ENCODE data around the gene MAGI1. TPM values are rescaled to one million over a fixed set of nuclear protein-coding genes. Genes with fewer than 3 reads are reported as not detected.

The MAGI1 gene
- total RNA-seq, 1 experiment from 2014 or later: 58.2 TPM

DNA sequence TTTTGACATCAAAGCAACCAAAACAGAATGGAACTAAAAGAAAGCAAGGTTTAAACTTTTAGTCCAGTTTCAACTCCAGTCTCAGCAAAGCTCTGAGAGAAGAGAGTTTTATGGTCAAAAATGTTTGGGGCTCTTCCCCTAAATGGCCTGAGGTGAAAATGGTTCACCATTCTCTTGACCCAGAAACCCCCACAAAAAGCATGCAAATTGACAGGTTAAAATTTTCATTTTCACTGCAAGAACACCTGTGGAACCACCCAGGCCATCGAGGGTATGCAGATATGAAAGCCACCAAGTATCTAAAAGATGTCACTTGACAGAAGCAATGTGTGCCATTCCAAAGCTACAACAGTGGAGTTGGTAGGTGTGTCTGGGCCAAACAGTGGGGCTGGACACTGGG lies 195.0 kb downstream of the MAGI1 start:
- CTCF ChIA-PET: no interaction called here
- H3K9me3 Mint-ChIP-seq: peaks cover 9% of the 10 kb centered on the region
- H3K4me3 Mint-ChIP-seq: no peak overlapping the region

More for the DNA sequence above, 195.0 kb downstream of the MAGI1 start:
- Mint-ChIP-seq H3K27me3 (ENCODE audit: low read depth) (no peaks in the 10 kb centered on the region), H3K36me3 (no peaks in the 10 kb centered on the region), H3K27ac (no peak overlapping the region), H3K4me1 (0 out of 2 replicates have a peak, but pooled peaks cover 5% of the 10 kb centered on the region)
- ATAC-seq (no peak), DNase-seq (ENCODE audit: low spot score) (no peak)
- TF ChIP-seq, protein P1, sequence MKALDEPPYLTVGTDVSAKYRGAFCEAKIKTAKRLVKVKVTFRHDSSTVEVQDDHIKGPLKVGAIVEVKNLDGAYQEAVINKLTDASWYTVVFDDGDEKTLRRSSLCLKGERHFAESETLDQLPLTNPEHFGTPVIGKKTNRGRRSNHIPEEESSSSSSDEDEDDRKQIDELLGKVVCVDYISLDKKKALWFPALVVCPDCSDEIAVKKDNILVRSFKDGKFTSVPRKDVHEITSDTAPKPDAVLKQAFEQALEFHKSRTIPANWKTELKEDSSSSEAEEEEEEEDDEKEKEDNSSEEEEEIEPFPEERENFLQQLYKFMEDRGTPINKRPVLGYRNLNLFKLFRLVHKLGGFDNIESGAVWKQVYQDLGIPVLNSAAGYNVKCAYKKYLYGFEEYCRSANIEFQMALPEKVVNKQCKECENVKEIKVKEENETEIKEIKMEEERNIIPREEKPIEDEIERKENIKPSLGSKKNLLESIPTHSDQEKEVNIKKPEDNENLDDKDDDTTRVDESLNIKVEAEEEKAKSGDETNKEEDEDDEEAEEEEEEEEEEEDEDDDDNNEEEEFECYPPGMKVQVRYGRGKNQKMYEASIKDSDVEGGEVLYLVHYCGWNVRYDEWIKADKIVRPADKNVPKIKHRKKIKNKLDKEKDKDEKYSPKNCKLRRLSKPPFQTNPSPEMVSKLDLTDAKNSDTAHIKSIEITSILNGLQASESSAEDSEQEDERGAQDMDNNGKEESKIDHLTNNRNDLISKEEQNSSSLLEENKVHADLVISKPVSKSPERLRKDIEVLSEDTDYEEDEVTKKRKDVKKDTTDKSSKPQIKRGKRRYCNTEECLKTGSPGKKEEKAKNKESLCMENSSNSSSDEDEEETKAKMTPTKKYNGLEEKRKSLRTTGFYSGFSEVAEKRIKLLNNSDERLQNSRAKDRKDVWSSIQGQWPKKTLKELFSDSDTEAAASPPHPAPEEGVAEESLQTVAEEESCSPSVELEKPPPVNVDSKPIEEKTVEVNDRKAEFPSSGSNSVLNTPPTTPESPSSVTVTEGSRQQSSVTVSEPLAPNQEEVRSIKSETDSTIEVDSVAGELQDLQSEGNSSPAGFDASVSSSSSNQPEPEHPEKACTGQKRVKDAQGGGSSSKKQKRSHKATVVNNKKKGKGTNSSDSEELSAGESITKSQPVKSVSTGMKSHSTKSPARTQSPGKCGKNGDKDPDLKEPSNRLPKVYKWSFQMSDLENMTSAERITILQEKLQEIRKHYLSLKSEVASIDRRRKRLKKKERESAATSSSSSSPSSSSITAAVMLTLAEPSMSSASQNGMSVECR (CRISPR knock-in tag; IDR thresholded peaks at IDR 0.05; ENCODE audit: borderline replicate concordance): no peak
- TF ChIP-seq SMAD3 (CRISPR knock-in tag; IDR thresholded peaks at IDR 0.05; ENCODE audit: borderline replicate concordance) (no peak), TCF7 (CRISPR knock-in tag; IDR thresholded peaks at IDR 0.05; ENCODE audit: low read depth) (no peak), FOXP1 (CRISPR knock-in tag; IDR thresholded peaks at IDR 0.05; ENCODE audit: borderline replicate concordance) (no peak), FOXJ3 (CRISPR knock-in tag; IDR thresholded peaks at IDR 0.05; ENCODE audit: borderline replicate concordance) (no peak), RORB (CRISPR knock-in tag; IDR thresholded peaks at IDR 0.05) (no peak), GABPB1 (CRISPR knock-in tag; IDR thresholded peaks at IDR 0.05) (no peak), PRRX2 (CRISPR knock-in tag; IDR thresholded peaks at IDR 0.05) (no peak)
- TF ChIP-seq, protein P2, sequence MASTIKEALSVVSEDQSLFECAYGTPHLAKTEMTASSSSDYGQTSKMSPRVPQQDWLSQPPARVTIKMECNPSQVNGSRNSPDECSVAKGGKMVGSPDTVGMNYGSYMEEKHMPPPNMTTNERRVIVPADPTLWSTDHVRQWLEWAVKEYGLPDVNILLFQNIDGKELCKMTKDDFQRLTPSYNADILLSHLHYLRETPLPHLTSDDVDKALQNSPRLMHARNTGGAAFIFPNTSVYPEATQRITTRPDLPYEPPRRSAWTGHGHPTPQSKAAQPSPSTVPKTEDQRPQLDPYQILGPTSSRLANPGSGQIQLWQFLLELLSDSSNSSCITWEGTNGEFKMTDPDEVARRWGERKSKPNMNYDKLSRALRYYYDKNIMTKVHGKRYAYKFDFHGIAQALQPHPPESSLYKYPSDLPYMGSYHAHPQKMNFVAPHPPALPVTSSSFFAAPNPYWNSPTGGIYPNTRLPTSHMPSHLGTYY (CRISPR knock-in tag; IDR thresholded peaks at IDR 0.05): no peak
- TF ChIP-seq, protein P3, sequence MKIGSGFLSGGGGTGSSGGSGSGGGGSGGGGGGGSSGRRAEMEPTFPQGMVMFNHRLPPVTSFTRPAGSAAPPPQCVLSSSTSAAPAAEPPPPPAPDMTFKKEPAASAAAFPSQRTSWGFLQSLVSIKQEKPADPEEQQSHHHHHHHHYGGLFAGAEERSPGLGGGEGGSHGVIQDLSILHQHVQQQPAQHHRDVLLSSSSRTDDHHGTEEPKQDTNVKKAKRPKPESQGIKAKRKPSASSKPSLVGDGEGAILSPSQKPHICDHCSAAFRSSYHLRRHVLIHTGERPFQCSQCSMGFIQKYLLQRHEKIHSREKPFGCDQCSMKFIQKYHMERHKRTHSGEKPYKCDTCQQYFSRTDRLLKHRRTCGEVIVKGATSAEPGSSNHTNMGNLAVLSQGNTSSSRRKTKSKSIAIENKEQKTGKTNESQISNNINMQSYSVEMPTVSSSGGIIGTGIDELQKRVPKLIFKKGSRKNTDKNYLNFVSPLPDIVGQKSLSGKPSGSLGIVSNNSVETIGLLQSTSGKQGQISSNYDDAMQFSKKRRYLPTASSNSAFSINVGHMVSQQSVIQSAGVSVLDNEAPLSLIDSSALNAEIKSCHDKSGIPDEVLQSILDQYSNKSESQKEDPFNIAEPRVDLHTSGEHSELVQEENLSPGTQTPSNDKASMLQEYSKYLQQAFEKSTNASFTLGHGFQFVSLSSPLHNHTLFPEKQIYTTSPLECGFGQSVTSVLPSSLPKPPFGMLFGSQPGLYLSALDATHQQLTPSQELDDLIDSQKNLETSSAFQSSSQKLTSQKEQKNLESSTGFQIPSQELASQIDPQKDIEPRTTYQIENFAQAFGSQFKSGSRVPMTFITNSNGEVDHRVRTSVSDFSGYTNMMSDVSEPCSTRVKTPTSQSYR (CRISPR knock-in tag; IDR thresholded peaks at IDR 0.05): no peak
- TF ChIP-seq, protein P4, sequence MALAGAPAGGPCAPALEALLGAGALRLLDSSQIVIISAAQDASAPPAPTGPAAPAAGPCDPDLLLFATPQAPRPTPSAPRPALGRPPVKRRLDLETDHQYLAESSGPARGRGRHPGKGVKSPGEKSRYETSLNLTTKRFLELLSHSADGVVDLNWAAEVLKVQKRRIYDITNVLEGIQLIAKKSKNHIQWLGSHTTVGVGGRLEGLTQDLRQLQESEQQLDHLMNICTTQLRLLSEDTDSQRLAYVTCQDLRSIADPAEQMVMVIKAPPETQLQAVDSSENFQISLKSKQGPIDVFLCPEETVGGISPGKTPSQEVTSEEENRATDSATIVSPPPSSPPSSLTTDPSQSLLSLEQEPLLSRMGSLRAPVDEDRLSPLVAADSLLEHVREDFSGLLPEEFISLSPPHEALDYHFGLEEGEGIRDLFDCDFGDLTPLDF (CRISPR knock-in tag; IDR thresholded peaks at IDR 0.05): no peak
- TF ChIP-seq, protein P5, sequence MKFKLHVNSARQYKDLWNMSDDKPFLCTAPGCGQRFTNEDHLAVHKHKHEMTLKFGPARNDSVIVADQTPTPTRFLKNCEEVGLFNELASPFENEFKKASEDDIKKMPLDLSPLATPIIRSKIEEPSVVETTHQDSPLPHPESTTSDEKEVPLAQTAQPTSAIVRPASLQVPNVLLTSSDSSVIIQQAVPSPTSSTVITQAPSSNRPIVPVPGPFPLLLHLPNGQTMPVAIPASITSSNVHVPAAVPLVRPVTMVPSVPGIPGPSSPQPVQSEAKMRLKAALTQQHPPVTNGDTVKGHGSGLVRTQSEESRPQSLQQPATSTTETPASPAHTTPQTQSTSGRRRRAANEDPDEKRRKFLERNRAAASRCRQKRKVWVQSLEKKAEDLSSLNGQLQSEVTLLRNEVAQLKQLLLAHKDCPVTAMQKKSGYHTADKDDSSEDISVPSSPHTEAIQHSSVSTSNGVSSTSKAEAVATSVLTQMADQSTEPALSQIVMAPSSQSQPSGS (CRISPR knock-in tag; IDR thresholded peaks at IDR 0.05; ENCODE audit: borderline replicate concordance, low read depth): no peak
- TF ChIP-seq, protein P6, sequence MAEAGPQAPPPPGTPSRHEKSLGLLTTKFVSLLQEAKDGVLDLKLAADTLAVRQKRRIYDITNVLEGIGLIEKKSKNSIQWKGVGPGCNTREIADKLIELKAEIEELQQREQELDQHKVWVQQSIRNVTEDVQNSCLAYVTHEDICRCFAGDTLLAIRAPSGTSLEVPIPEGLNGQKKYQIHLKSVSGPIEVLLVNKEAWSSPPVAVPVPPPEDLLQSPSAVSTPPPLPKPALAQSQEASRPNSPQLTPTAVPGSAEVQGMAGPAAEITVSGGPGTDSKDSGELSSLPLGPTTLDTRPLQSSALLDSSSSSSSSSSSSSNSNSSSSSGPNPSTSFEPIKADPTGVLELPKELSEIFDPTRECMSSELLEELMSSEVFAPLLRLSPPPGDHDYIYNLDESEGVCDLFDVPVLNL (CRISPR knock-in tag; IDR thresholded peaks at IDR 0.05; ENCODE audit: borderline replicate concordance, low read depth): no peak
- TF ChIP-seq, protein P7, sequence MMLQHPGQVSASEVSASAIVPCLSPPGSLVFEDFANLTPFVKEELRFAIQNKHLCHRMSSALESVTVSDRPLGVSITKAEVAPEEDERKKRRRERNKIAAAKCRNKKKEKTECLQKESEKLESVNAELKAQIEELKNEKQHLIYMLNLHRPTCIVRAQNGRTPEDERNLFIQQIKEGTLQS (CRISPR knock-in tag; conservative IDR thresholded peaks at IDR 0.05): no peak
- TF ChIP-seq, protein P8, sequence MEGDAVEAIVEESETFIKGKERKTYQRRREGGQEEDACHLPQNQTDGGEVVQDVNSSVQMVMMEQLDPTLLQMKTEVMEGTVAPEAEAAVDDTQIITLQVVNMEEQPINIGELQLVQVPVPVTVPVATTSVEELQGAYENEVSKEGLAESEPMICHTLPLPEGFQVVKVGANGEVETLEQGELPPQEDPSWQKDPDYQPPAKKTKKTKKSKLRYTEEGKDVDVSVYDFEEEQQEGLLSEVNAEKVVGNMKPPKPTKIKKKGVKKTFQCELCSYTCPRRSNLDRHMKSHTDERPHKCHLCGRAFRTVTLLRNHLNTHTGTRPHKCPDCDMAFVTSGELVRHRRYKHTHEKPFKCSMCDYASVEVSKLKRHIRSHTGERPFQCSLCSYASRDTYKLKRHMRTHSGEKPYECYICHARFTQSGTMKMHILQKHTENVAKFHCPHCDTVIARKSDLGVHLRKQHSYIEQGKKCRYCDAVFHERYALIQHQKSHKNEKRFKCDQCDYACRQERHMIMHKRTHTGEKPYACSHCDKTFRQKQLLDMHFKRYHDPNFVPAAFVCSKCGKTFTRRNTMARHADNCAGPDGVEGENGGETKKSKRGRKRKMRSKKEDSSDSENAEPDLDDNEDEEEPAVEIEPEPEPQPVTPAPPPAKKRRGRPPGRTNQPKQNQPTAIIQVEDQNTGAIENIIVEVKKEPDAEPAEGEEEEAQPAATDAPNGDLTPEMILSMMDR (IDR thresholded peaks at IDR 0.05): no peak
- POLR2A ChIA-PET: no interaction called here

Measured in WTC11 (cell line).